Liver (tissue), 3 donors: ENCODE results near the gene GATM.

ENCODE experiments used
- EGR1 ChIP-seq, 2 donors: IDR thresholded peaks; 2 replicates each; pipeline ENCODE4 v1.6.1; 2016 to 2018; ENCODE audit warnings: antibody characterized with exemption in 2 of 2, low read depth in 2 of 2
- FOXA1 ChIP-seq: IDR thresholded peaks from 2 replicates; pipeline ENCODE4 v1.6.1; 2016; ENCODE audit warnings: antibody characterized with exemption
- GABPA ChIP-seq, 2 donors: IDR thresholded peaks in 1 of 2; conservative IDR thresholded peaks in 1 of 2; 2 replicates each; pipeline ENCODE4 v1.6.1; 2016; ENCODE audit warnings: antibody characterized with exemption in 2 of 2, mild to moderate bottlenecking in 1 of 2, moderate library complexity in 1 of 2
- JUND ChIP-seq, 2 donors: IDR thresholded peaks; 2 replicates each; pipeline ENCODE4 v1.6.1; 2016; ENCODE audit warnings: antibody characterized with exemption in 2 of 2
- RAD21 ChIP-seq, 2 donors: IDR thresholded peaks; 2 replicates each; pipeline ENCODE4 v1.6.1; 2016; ENCODE audit warnings: antibody characterized with exemption in 2 of 2, mild to moderate bottlenecking in 2 of 2
- SP1 ChIP-seq: IDR thresholded peaks from 2 replicates; pipeline ENCODE4 v1.6.1; 2018; ENCODE audit warnings: antibody characterized with exemption, mild to moderate bottlenecking
- TAF1 ChIP-seq: conservative IDR thresholded peaks from 2 replicates; pipeline ENCODE4 v1.6.1; 2016; ENCODE audit warnings: antibody characterized with exemption, mild to moderate bottlenecking
- YY1 ChIP-seq: IDR thresholded peaks from 2 replicates; pipeline ENCODE4 v1.6.1; 2016; ENCODE audit warnings: antibody characterized with exemption, mild to moderate bottlenecking
- TF ChIP-seq, protein P1 (sequence below): fragments of 150-350 bp; IDR thresholded peaks from 2 replicates; pipeline ENCODE4 v1.5.1; 2017; ENCODE audit warnings: improper control_type of control experiment, low read depth, low read length; ENCODE audit not compliant: missing input control
- TF ChIP-seq, protein P2 (sequence below): IDR thresholded peaks from 2 replicates; pipeline ENCODE4 v1.6.1; 2016; ENCODE audit warnings: antibody characterized with exemption
- TF ChIP-seq, protein P3 (sequence below): IDR thresholded peaks from 2 replicates; pipeline ENCODE4 v1.6.1; 2016; ENCODE audit warnings: antibody characterized with exemption
- TF ChIP-seq, protein P4 (sequence below): IDR thresholded peaks from 2 replicates; pipeline ENCODE4 v1.6.1; 2016; ENCODE audit warnings: antibody characterized with exemption, mild to moderate bottlenecking
- TF ChIP-seq, protein P5 (sequence below): IDR thresholded peaks from 2 replicates; pipeline ENCODE4 v1.6.1; 2016; ENCODE audit warnings: antibody characterized with exemption
- donor health status: healthy.
- donor health status: healthy.

DNA sequence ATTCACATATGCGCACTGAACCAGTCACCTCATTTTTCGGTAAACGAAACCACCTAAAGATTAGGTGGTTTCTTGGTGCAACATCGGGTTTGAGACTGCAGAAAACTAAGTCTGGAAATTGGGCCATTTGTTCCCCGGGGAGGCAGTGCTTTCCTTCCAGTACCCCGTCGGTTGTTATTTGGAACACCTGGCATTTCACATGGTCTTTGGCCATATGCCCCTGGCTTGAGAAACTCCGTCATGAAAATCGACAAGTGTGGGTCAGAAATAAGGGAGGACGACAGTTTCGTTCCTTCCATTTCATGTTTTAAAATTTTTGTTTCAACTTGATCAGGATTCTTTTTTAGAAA lies 544 bp upstream of the GATM start:
- TF ChIP-seq, protein P1, sequence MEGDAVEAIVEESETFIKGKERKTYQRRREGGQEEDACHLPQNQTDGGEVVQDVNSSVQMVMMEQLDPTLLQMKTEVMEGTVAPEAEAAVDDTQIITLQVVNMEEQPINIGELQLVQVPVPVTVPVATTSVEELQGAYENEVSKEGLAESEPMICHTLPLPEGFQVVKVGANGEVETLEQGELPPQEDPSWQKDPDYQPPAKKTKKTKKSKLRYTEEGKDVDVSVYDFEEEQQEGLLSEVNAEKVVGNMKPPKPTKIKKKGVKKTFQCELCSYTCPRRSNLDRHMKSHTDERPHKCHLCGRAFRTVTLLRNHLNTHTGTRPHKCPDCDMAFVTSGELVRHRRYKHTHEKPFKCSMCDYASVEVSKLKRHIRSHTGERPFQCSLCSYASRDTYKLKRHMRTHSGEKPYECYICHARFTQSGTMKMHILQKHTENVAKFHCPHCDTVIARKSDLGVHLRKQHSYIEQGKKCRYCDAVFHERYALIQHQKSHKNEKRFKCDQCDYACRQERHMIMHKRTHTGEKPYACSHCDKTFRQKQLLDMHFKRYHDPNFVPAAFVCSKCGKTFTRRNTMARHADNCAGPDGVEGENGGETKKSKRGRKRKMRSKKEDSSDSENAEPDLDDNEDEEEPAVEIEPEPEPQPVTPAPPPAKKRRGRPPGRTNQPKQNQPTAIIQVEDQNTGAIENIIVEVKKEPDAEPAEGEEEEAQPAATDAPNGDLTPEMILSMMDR = no peak
- TF ChIP-seq JUND (IDR thresholded peaks at IDR 0.05) (no peak), TAF1 (no peak), RAD21 (IDR thresholded peaks at IDR 0.05) (no peak), YY1 (no peak), FOXA1 (no peak), EGR1 (IDR thresholded peaks at IDR 0.05; ENCODE audit: low read depth in 2 of 2) (no peak), SP1 (peak; percentile 9), GABPA (IDR thresholded peaks at IDR 0.05 in 1 of 2, conservative IDR thresholded peaks at IDR 0.05 in 1 of 2) (no peak)
- TF ChIP-seq, protein P2, sequence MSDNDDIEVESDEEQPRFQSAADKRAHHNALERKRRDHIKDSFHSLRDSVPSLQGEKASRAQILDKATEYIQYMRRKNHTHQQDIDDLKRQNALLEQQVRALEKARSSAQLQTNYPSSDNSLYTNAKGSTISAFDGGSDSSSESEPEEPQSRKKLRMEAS = peak; percentile 26
- TF ChIP-seq, protein P3, sequence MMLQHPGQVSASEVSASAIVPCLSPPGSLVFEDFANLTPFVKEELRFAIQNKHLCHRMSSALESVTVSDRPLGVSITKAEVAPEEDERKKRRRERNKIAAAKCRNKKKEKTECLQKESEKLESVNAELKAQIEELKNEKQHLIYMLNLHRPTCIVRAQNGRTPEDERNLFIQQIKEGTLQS = no peak
- TF ChIP-seq, protein P4, sequence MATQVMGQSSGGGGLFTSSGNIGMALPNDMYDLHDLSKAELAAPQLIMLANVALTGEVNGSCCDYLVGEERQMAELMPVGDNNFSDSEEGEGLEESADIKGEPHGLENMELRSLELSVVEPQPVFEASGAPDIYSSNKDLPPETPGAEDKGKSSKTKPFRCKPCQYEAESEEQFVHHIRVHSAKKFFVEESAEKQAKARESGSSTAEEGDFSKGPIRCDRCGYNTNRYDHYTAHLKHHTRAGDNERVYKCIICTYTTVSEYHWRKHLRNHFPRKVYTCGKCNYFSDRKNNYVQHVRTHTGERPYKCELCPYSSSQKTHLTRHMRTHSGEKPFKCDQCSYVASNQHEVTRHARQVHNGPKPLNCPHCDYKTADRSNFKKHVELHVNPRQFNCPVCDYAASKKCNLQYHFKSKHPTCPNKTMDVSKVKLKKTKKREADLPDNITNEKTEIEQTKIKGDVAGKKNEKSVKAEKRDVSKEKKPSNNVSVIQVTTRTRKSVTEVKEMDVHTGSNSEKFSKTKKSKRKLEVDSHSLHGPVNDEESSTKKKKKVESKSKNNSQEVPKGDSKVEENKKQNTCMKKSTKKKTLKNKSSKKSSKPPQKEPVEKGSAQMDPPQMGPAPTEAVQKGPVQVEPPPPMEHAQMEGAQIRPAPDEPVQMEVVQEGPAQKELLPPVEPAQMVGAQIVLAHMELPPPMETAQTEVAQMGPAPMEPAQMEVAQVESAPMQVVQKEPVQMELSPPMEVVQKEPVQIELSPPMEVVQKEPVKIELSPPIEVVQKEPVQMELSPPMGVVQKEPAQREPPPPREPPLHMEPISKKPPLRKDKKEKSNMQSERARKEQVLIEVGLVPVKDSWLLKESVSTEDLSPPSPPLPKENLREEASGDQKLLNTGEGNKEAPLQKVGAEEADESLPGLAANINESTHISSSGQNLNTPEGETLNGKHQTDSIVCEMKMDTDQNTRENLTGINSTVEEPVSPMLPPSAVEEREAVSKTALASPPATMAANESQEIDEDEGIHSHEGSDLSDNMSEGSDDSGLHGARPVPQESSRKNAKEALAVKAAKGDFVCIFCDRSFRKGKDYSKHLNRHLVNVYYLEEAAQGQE = peak; percentile 91
- TF ChIP-seq, protein P5, sequence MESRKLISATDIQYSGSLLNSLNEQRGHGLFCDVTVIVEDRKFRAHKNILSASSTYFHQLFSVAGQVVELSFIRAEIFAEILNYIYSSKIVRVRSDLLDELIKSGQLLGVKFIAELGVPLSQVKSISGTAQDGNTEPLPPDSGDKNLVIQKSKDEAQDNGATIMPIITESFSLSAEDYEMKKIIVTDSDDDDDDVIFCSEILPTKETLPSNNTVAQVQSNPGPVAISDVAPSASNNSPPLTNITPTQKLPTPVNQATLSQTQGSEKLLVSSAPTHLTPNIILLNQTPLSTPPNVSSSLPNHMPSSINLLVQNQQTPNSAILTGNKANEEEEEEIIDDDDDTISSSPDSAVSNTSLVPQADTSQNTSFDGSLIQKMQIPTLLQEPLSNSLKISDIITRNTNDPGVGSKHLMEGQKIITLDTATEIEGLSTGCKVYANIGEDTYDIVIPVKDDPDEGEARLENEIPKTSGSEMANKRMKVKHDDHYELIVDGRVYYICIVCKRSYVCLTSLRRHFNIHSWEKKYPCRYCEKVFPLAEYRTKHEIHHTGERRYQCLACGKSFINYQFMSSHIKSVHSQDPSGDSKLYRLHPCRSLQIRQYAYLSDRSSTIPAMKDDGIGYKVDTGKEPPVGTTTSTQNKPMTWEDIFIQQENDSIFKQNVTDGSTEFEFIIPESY = peak; percentile 11
